ENCODE measurements around the gene DLGAP1. TPM values are rescaled to one million over a fixed set of nuclear protein-coding genes. Genes with fewer than 3 reads are reported as not detected.

DLGAP1 gene
- total RNA-seq, 4 donors from 2014 or later: 0.22 to 1.5 (median 0.56) TPM

GRCh38 chr18:3789525-3789924 lies 665.6 kb downstream of the DLGAP1 start:
- no peaks in the 10 kb centered on the region for H3K36me3 ChIP-seq
- no peak for ATAC-seq
- no peaks in the 10 kb centered on the region for H3K4me1 ChIP-seq
- no peaks in the 10 kb centered on the region for H3K27me3 ChIP-seq
- no peak overlapping the region for H3K27ac ChIP-seq
- 81% methylated on average over 1 of the region's 1 CpG; no CpG with 5 or more reads in 1 of the 2 donors for WGBS, 2 donors (ENCODE audit: low coverage in 1 of 2)
- peaks cover 0 to 8% (median 0%) of the 10 kb centered on the region in 3 donors for H3K9me3 ChIP-seq
- TF ChIP-seq POLR2AphosphoS5 (IDR thresholded peaks at IDR 0.05) (no peak), EP300 (IDR thresholded peaks at IDR 0.05) (no peak), POLR2A (IDR thresholded peaks at IDR 0.05) (no peak), CTCF (IDR thresholded peaks at IDR 0.05) (no peak)
- H3K4me3 ChIP-seq: no peak overlapping the region

GRCh38 chr18:3784949-3785348 lies 670.2 kb downstream of the DLGAP1 start:
- WGBS, 2 donors (ENCODE audit: low coverage in 1 of 2): 100% methylated on average over 1 of the region's 1 CpG; no CpG with 5 or more reads in 1 of the 2 donors
- no peaks in the 10 kb centered on the region for H3K27me3 ChIP-seq
- H3K36me3 ChIP-seq: no peaks in the 10 kb centered on the region
- H3K4me1 ChIP-seq: no peaks in the 10 kb centered on the region
- no peak overlapping the region for H3K4me3 ChIP-seq
- H3K27ac ChIP-seq: no peak overlapping the region
- peaks cover 0 to 8% (median 0%) of the 10 kb centered on the region in 3 donors for H3K9me3 ChIP-seq
- TF ChIP-seq CTCF (IDR thresholded peaks at IDR 0.05) (no peak), POLR2AphosphoS5 (IDR thresholded peaks at IDR 0.05) (no peak), POLR2A (IDR thresholded peaks at IDR 0.05) (no peak), EP300 (IDR thresholded peaks at IDR 0.05) (no peak)
- ATAC-seq: no peak

- ATAC-seq: no peak
- Histone ChIP-seq H3K4me1 (no peaks in the 10 kb centered on the region), H3K27ac (no peak overlapping the region), H3K27me3 (no peaks in the 10 kb centered on the region), H3K4me3 (no peak overlapping the region), H3K9me3 (peaks cover 0 to 8% (median 0%) of the 10 kb centered on the region in 3 donors), H3K36me3 (no peaks in the 10 kb centered on the region)
- TF ChIP-seq EP300 (IDR thresholded peaks at IDR 0.05) (no peak), CTCF (IDR thresholded peaks at IDR 0.05) (no peak), POLR2A (IDR thresholded peaks at IDR 0.05) (no peak), POLR2AphosphoS5 (IDR thresholded peaks at IDR 0.05) (no peak)
- 80 to 100% methylated on average over 1 of the region's 1 CpG for WGBS, 2 donors (ENCODE audit: low coverage in 1 of 2)
Measured at GRCh38 chr18:3782901-3783300, 672.2 kb downstream of the DLGAP1 start.

GRCh38 chr18:3777719-3778118 lies 677.4 kb downstream of the DLGAP1 start:
- no peak for ATAC-seq
- TF ChIP-seq CTCF (IDR thresholded peaks at IDR 0.05) (no peak), POLR2A (IDR thresholded peaks at IDR 0.05) (no peak), EP300 (IDR thresholded peaks at IDR 0.05) (no peak), POLR2AphosphoS5 (IDR thresholded peaks at IDR 0.05) (no peak)
- H3K36me3 ChIP-seq: no peaks in the 10 kb centered on the region
- peaks cover 0 to 15% (median 0%) of the 10 kb centered on the region in 3 donors for H3K4me1 ChIP-seq
- H3K27ac ChIP-seq: no peak overlapping the region
- H3K4me3 ChIP-seq: no peak overlapping the region
- no peaks in the 10 kb centered on the region for H3K9me3 ChIP-seq
- no peaks in the 10 kb centered on the region for H3K27me3 ChIP-seq
- whole genome bisulfite sequencing, 2 donors (ENCODE audit: low coverage in 1 of 2): 94 to 100% methylated on average over 1 of the region's 1 CpG

GRCh38 chr18:3777122-3777521 lies 678.0 kb downstream of the DLGAP1 start:
- Histone ChIP-seq H3K27me3 (no peaks in the 10 kb centered on the region), H3K9me3 (no peaks in the 10 kb centered on the region), H3K4me1 (peaks cover 0 to 21% (median 0%) of the 10 kb centered on the region in 3 donors), H3K4me3 (no peak overlapping the region), H3K27ac (no peak overlapping the region), H3K36me3 (no peaks in the 10 kb centered on the region)
- TF ChIP-seq POLR2AphosphoS5 (IDR thresholded peaks at IDR 0.05) (no peak), POLR2A (IDR thresholded peaks at IDR 0.05) (no peak), CTCF (IDR thresholded peaks at IDR 0.05) (no peak), EP300 (IDR thresholded peaks at IDR 0.05) (no peak)
- ATAC-seq: no peak
- 67 to 79% methylated on average over 4 to 5 of the region's 5 CpGs for WGBS, 2 donors (ENCODE audit: low coverage in 1 of 2)

Measured in gastroesophageal sphincter (tissue), 4 donors.